Measurements from ENCODE around the gene GPAT3. TPM values are rescaled to one million over a fixed set of nuclear protein-coding genes. Genes with fewer than 3 reads are reported as not detected.

Gene GPAT3
- total RNA-seq, 1 experiment from 2014 or later, result 29.1 TPM

DNA sequence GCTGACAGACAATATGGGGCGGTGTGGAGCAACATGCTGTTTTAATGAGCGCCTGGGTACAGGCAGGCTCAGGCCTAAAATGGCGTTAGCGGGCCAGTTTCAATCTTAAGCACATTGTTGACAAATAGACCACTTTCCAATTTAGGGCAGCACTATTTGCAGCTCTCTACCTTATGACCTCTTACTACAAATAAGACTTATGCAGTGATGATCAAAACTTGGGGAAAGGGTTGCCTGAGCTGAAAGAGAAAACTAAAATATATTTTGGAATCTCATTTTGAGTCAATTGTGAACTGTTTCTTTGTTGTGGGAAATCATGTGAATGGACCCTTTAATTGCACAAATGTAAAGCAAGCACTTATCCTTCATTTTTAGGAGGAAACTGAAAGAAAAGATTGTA is 25.5 kb upstream of the GPAT3 start:
- H3K4me1 ChIP-seq (replicated peaks; ENCODE audit: insufficient read depth), result no peaks in the 10 kb centered on the region
- H3K9me3 ChIP-seq (ENCODE audit: insufficient read depth, low read depth), result no peaks in the 10 kb centered on the region
- no peak for TF ChIP-seq EZH2 (IDR thresholded peaks at IDR 0.05; ENCODE audit: low read depth)
- TF ChIP-seq, protein P1, sequence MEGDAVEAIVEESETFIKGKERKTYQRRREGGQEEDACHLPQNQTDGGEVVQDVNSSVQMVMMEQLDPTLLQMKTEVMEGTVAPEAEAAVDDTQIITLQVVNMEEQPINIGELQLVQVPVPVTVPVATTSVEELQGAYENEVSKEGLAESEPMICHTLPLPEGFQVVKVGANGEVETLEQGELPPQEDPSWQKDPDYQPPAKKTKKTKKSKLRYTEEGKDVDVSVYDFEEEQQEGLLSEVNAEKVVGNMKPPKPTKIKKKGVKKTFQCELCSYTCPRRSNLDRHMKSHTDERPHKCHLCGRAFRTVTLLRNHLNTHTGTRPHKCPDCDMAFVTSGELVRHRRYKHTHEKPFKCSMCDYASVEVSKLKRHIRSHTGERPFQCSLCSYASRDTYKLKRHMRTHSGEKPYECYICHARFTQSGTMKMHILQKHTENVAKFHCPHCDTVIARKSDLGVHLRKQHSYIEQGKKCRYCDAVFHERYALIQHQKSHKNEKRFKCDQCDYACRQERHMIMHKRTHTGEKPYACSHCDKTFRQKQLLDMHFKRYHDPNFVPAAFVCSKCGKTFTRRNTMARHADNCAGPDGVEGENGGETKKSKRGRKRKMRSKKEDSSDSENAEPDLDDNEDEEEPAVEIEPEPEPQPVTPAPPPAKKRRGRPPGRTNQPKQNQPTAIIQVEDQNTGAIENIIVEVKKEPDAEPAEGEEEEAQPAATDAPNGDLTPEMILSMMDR (conservative IDR thresholded peaks at IDR 0.05), result no peak
- no peak for DNase-seq
- no peak overlapping the region for H3K27ac ChIP-seq
- no peaks in the 10 kb centered on the region for H3K9me2 ChIP-seq (ENCODE audit: insufficient read depth)
- H3K4me2 ChIP-seq, result no peak overlapping the region
- no peaks in the 10 kb centered on the region for H3F3A ChIP-seq (ENCODE audit: insufficient read depth, low read depth)
- ChIA-PET CTCF (no interaction called here), POLR2A (ENCODE audit: unreplicated experiment) (no interaction called here)
- no peaks in the 10 kb centered on the region for H3K27me3 ChIP-seq (ENCODE audit: insufficient read depth, low read depth)
- no peak overlapping the region for H2AFZ ChIP-seq
- intact Hi-C loops (cut with micrococcal nuclease; ENCODE audit: unreplicated experiment), result no loop called here
- BruUV-seq (replicated peaks), result no TSS peak
- no peaks in the 10 kb centered on the region for H3K36me3 ChIP-seq (ENCODE audit: low read depth)
- H3K4me3 ChIP-seq, result no peak overlapping the region
- H4K20me1 ChIP-seq (ENCODE audit: insufficient read depth), result no peaks in the 10 kb centered on the region
- H3K79me2 ChIP-seq (ENCODE audit: low read depth), result no peaks in the 10 kb centered on the region

GRCh38 chr4:83516042-83516772 is 19.7 kb upstream of the GPAT3 start:
- TF ChIP-seq EZH2 (IDR thresholded peaks at IDR 0.05; ENCODE audit: low read depth), result no peak
- TF ChIP-seq, protein P1 (conservative IDR thresholded peaks at IDR 0.05), result no peak
- no TSS peak for BruUV-seq (replicated peaks)

DNA sequence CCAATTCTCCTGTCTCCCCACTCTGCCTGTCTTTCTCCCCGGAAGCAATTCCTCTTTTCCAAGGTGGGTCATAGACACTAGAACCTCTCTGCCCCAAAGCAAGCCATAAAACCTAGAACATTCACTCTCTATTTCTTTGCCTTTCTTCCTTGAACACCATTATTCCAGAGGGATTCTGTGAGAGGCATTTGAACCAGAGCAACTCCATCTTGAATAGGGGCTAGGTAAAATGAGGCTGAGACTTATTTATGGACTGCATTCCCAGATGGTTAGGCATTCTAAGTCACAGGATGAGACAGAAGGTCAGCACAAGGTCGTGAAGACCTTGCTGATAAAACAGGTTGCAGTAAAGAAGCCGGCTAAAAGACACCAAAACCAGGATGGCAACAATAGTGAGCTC is 13.7 kb upstream of the GPAT3 start:
- Histone ChIP-seq H3K4me3 (no peak overlapping the region), H3K27ac (no peak overlapping the region), H3K9me3 (ENCODE audit: insufficient read depth, low read depth) (no peaks in the 10 kb centered on the region), H3K4me2 (no peak overlapping the region), H3K9me2 (ENCODE audit: insufficient read depth) (no peaks in the 10 kb centered on the region), H3K27me3 (ENCODE audit: insufficient read depth, low read depth) (no peaks in the 10 kb centered on the region), H3K79me2 (ENCODE audit: low read depth) (no peaks in the 10 kb centered on the region), H3F3A (ENCODE audit: insufficient read depth, low read depth) (no peaks in the 10 kb centered on the region), H4K20me1 (ENCODE audit: insufficient read depth) (no peaks in the 10 kb centered on the region), H3K36me3 (ENCODE audit: low read depth) (no peaks in the 10 kb centered on the region), H3K4me1 (replicated peaks; ENCODE audit: insufficient read depth) (no peaks in the 10 kb centered on the region), H2AFZ (no peak overlapping the region)
- no TSS peak for BruUV-seq (replicated peaks)
- TF ChIP-seq, protein P1 (conservative IDR thresholded peaks at IDR 0.05), result no peak
- no peak for TF ChIP-seq EZH2 (IDR thresholded peaks at IDR 0.05; ENCODE audit: low read depth)
- no peak for DNase-seq
- ChIA-PET CTCF (no interaction called here), POLR2A (ENCODE audit: unreplicated experiment) (no interaction called here)
- intact Hi-C loops (cut with micrococcal nuclease; ENCODE audit: unreplicated experiment), result no loop called here

More at GRCh38 chr4:83516042-83516772, 19.7 kb upstream of the GPAT3 start:
- Histone ChIP-seq H3K27ac (no peak overlapping the region), H3K36me3 (ENCODE audit: low read depth) (no peaks in the 10 kb centered on the region), H3K9me3 (ENCODE audit: insufficient read depth, low read depth) (no peaks in the 10 kb centered on the region), H3F3A (ENCODE audit: insufficient read depth, low read depth) (no peaks in the 10 kb centered on the region), H2AFZ (no peak overlapping the region), H3K4me3 (no peak overlapping the region), H4K20me1 (ENCODE audit: insufficient read depth) (no peaks in the 10 kb centered on the region), H3K79me2 (ENCODE audit: low read depth) (no peaks in the 10 kb centered on the region), H3K4me1 (replicated peaks; ENCODE audit: insufficient read depth) (no peaks in the 10 kb centered on the region), H3K27me3 (ENCODE audit: insufficient read depth, low read depth) (no peaks in the 10 kb centered on the region), H3K9me2 (ENCODE audit: insufficient read depth) (no peaks in the 10 kb centered on the region), H3K4me2 (no peak overlapping the region)
- intact Hi-C loops (cut with micrococcal nuclease; ENCODE audit: unreplicated experiment), result no loop called here
- POLR2A ChIA-PET (ENCODE audit: unreplicated experiment), result no interaction called here
- no peak for DNase-seq
- CTCF ChIA-PET, result no interaction called here

All from PC-9 (cell line).